Stimulated activated CD4-positive, alpha-beta T cell treated with anti-CD3 and anti-CD28 coated beads, Interleukin-1b, Interleukin-23, amount 100 ng/mL, for 24 hours (primary cell): ENCODE measurements around the gene STAU1.
"Not testable (repeated sequence)": the region's sequence is repeated elsewhere in the genome, so short reads cannot be mapped to it uniquely, and the experiment has no call there.

ENCODE experiments used
- DNase-seq, 4 experiments: peaks; one replicate each; pipeline ENCODE4 v3.0.0-alpha.2; 2020; ENCODE audit warnings: low read depth in 4 of 4, low spot score in 1 of 4

Gene STAU1

GRCh38 chr20:49203746-49204145, 15.6 kb upstream of the STAU1 start:
- no peak for DNase-seq

- DNase-seq, result no peak
These were observed 14.9 kb upstream of the STAU1 start for GRCh38 chr20:49203011-49203410.

- no peak for DNase-seq
These were observed 11.7 kb upstream of the STAU1 start for GRCh38 chr20:49199729-49200293.

GRCh38 chr20:49192944-49193518, 4.9 kb upstream of the STAU1 start:
- not testable (repeated sequence) for DNase-seq

- peak in 1 of 4 experiments; percentile 24 for DNase-seq
These were observed 744 bp downstream of the STAU1 start for GRCh38 chr20:49187330-49187850.

- DNase-seq, result peak; percentile 18 to 65 (median 42)
These were observed 1.4 kb downstream of the STAU1 start for GRCh38 chr20:49186535-49187329.

- DNase-seq, result no peak
These were observed 2.9 kb downstream of the STAU1 start for GRCh38 chr20:49185071-49185761.

- DNase-seq, result no peak
These were observed 3.5 kb downstream of the STAU1 start for GRCh38 chr20:49184691-49185070.

GRCh38 chr20:49184084-49184501, 4.0 kb downstream of the STAU1 start:
- not testable (repeated sequence) for DNase-seq

- DNase-seq, result no peak
These were observed 4.7 kb downstream of the STAU1 start for GRCh38 chr20:49183444-49183843.

- no peak for DNase-seq
These were observed 6.8 kb downstream of the STAU1 start for GRCh38 chr20:49181265-49181877.

GRCh38 chr20:49179368-49180277, 8.5 kb downstream of the STAU1 start:
- DNase-seq, result no peak

- DNase-seq, result no peak
These were observed 14.0 kb downstream of the STAU1 start for GRCh38 chr20:49174183-49174582.

GRCh38 chr20:49172413-49172812, 15.7 kb downstream of the STAU1 start:
- no peak for DNase-seq

GRCh38 chr20:49171909-49172308, 16.2 kb downstream of the STAU1 start:
- no peak for DNase-seq

GRCh38 chr20:49170714-49171113, 17.4 kb downstream of the STAU1 start:
- DNase-seq, result no peak

GRCh38 chr20:49169547-49169946, 18.6 kb downstream of the STAU1 start:
- no peak for DNase-seq

- DNase-seq, result not testable (repeated sequence)
These were observed 19.3 kb downstream of the STAU1 start for GRCh38 chr20:49168864-49169263.

- no peak for DNase-seq
These were observed 20.2 kb downstream of the STAU1 start for GRCh38 chr20:49167811-49168507.
